HL-60 (cell line): ENCODE data around the gene NHP2.

ENCODE experiments used
- DNase-seq, 2 experiments: peaks; one replicate each; pipeline ENCODE4 v3.0.0-alpha.2; 2010 to 2020; ENCODE audit warnings: low read depth in 1 of 2, low spot score in 1 of 2
- H3K27ac ChIP-seq: fragments of 250-450 bp; sonication (Bioruptor Pico); replicated peaks from 2 replicates; pipeline ENCODE4 v1.5.1; 2020; ENCODE audit warnings: mild to moderate bottlenecking, moderate library complexity
- H3K27me3 ChIP-seq: fragments of 250-450 bp; sonication (Bioruptor Pico); 2 replicates; pipeline ENCODE4 v1.5.1; 2021; ENCODE audit warnings: mild to moderate bottlenecking, moderate library complexity; ENCODE audit not compliant: insufficient read depth, poor library complexity, severe bottlenecking
- H3K4me3 ChIP-seq: replicated peaks from 2 replicates; pipeline ENCODE4 v1.5.1; 2011; ENCODE audit warnings: mild to moderate bottlenecking, control low read depth, low read length; ENCODE audit not compliant: insufficient read depth
- CTCF ChIP-seq: IDR thresholded peaks from one replicate; pipeline ENCODE4 v1.5.1; 2011; ENCODE audit warnings: low read length, control low read depth, inconsistent platforms; ENCODE audit not compliant: insufficient read depth
- GABPA ChIP-seq: IDR thresholded peaks from 2 replicates; pipeline ENCODE4 v1.6.1; 2012; ENCODE audit warnings: low read depth
- POLR2AphosphoS5 ChIP-seq: IDR thresholded peaks from 2 replicates; pipeline ENCODE4 v1.6.1; 2012; ENCODE audit warnings: low read depth
- REST ChIP-seq: IDR thresholded peaks from 2 replicates; pipeline ENCODE4 v1.6.1; 2012; ENCODE audit warnings: low read depth; ENCODE audit not compliant: insufficient replicate concordance
- SPI1 ChIP-seq: IDR thresholded peaks from 2 replicates; pipeline ENCODE4 v1.6.1; 2012; ENCODE audit warnings: low read depth, mild to moderate bottlenecking, borderline replicate concordance

The NHP2 gene

GRCh38 chr5:178122346-178122745 lies 31.3 kb downstream of the NHP2 start:
- TF ChIP-seq REST (no peak), GABPA (no peak), SPI1 (no peak), CTCF (no peak), POLR2AphosphoS5 (no peak)
- peaks cover 11% of the 10 kb centered on the region for H3K27me3 ChIP-seq
- H3K27ac ChIP-seq: no peak overlapping the region
- H3K4me3 ChIP-seq: no peak overlapping the region
- DNase-seq: no peak

- no peak overlapping the region for H3K27ac ChIP-seq
- TF ChIP-seq SPI1: no peak
- TF ChIP-seq CTCF: no peak
- peaks cover 18% of the 10 kb centered on the region for H3K27me3 ChIP-seq
- DNase-seq: peak in 1 of 2 experiments; percentile 26
- H3K4me3 ChIP-seq: peak overlapping the region; percentile 29
Measured at GRCh38 chr5:178121391-178122276, 32.1 kb downstream of the NHP2 start.

GRCh38 chr5:178120607-178121357 lies 32.9 kb downstream of the NHP2 start:
- H3K27ac ChIP-seq: no peak overlapping the region
- H3K27me3 ChIP-seq: peaks cover 27% of the 10 kb centered on the region
- peak; percentile 87 to 95 for DNase-seq
- TF ChIP-seq REST (no peak), POLR2AphosphoS5 (peak; percentile 74), SPI1 (no peak), CTCF (peak; percentile 76), GABPA (no peak)
- H3K4me3 ChIP-seq: peak overlapping the region; percentile 29
